Activated T-helper 1 cell treated with Interleukin-2 at 50 U/mL for 16 hours (primary cell): ENCODE data around the gene DNAJC30.
"Not testable (repeated sequence)": the region's sequence is repeated elsewhere in the genome, so short reads cannot be mapped to it uniquely, and the experiment has no call there.

Source experiments
- DNase-seq: peaks from one replicate; pipeline ENCODE4 v3.0.0-alpha.2; 2020; ENCODE audit warnings: low read depth

Gene DNAJC30

GRCh38 chr7:73683056-73683787 lies at the start of gene DNAJC30, which contains the start of gene BUD23:
Gene DNAJC30 (minus strand): TSS chr7:73683453. CDS start chr7:73683423, 30 bp downstream.
Gene BUD23 (plus strand): TSS chr7:73683597. CDS start chr7:73683626, 29 bp downstream.
- DNase-seq: peak; percentile 91

- no peak for DNase-seq
Measured at GRCh38 chr7:73732397-73732796, 49.1 kb upstream of the DNAJC30 start.

GRCh38 chr7:73730485-73730884 lies 47.2 kb upstream of the DNAJC30 start:
- DNase-seq: no peak

GRCh38 chr7:73728551-73728950 lies 45.3 kb upstream of the DNAJC30 start:
- no peak for DNase-seq

- no peak for DNase-seq
Measured at GRCh38 chr7:73727952-73728351, 44.7 kb upstream of the DNAJC30 start.

GRCh38 chr7:73726083-73726466 lies 42.8 kb upstream of the DNAJC30 start:
- DNase-seq: no peak

GRCh38 chr7:73723813-73724212 lies 40.6 kb upstream of the DNAJC30 start:
- no peak for DNase-seq

- no peak for DNase-seq
Measured at GRCh38 chr7:73722785-73723184, 39.5 kb upstream of the DNAJC30 start.

GRCh38 chr7:73722182-73722581 lies 38.9 kb upstream of the DNAJC30 start:
- DNase-seq: not testable (repeated sequence)

- no peak for DNase-seq
Measured at GRCh38 chr7:73721377-73721817, 38.1 kb upstream of the DNAJC30 start.

GRCh38 chr7:73720443-73720842 lies 37.2 kb upstream of the DNAJC30 start:
- DNase-seq: not testable (repeated sequence)

GRCh38 chr7:73719806-73720169 lies 36.5 kb upstream of the DNAJC30 start:
- no peak for DNase-seq

GRCh38 chr7:73718905-73719805 lies 35.9 kb upstream of the DNAJC30 start, which contains the start of gene STX1A:
Gene STX1A (minus strand): TSS chr7:73719669. CDS start chr7:73719631, 38 bp downstream.
- peak; percentile 68 for DNase-seq

- no peak for DNase-seq
Measured at GRCh38 chr7:73718438-73718881, 35.2 kb upstream of the DNAJC30 start.

GRCh38 chr7:73717991-73718405 lies 34.7 kb upstream of the DNAJC30 start:
- peak; percentile 56 for DNase-seq

- no peak for DNase-seq
Measured at GRCh38 chr7:73717025-73717807, 34.0 kb upstream of the DNAJC30 start.

- DNase-seq: no peak
Measured at GRCh38 chr7:73716318-73716890, 33.2 kb upstream of the DNAJC30 start.

- no peak for DNase-seq
Measured at GRCh38 chr7:73715648-73716317, 32.5 kb upstream of the DNAJC30 start.

GRCh38 chr7:73713319-73713718 lies 30.1 kb upstream of the DNAJC30 start:
- DNase-seq: not testable (repeated sequence)

- DNase-seq: no peak
Measured at GRCh38 chr7:73712773-73713172, 29.5 kb upstream of the DNAJC30 start.

GRCh38 chr7:73708961-73709549 lies 25.8 kb upstream of the DNAJC30 start:
- DNase-seq: no peak
